NCI-H1105 treated with DMSO at 0.1 percent for 48 hours (cell line): ENCODE measurements around the gene VAT1L.
"Not testable (repeated sequence)": the region's sequence is repeated elsewhere in the genome, so short reads cannot be mapped to it uniquely, and the experiment has no call there.

Experiments used
- DNase-seq: peaks from one replicate; lab custom pipeline; 2025; lab: John Stamatoyannopoulos, UW

Gene VAT1L

DNA sequence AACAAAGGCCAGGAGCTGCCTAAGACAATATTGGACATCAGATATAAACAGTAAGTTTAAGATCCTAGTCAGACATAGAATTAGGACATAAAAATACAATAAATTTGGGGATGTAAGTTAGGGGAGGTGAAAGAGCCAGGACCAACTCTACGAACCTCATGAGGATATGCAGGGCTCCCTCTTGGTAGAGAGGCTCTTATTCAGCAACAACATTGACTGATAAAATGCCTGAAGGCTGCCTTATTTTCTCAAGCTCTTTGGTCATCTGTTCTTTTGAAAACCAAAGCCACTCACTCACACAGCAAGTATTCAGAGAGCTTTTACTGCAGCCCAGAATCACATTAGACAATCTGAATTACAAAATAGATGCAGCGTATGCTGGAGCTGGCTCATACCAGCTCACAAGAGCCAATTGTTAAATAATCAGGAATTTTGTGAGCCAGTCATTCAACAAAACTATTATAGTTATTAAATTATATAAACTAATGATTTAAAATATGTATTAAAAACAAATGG, 125.4 kb downstream of the VAT1L start:
- DNase-seq: no peak

DNA sequence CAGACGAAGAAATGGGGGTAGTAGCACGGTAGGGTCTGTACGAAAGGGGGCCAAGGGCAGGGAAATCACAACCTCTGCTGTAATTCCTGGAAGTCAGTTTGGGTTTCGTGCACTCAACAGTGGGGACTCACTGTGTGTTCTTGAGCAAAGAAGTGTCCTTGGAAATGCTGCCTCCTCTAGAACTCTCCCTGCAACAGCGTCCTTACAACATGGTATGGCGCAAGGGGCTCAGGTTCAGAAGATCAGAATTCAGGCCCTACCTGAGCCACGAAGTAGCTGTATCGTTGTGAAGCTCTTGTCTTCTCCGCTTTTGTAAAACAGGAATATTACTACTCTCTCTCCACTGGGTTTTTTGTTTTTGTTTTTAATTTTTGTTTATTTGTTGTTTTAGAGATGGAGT, 127.7 kb downstream of the VAT1L start:
- DNase-seq: no peak

DNA sequence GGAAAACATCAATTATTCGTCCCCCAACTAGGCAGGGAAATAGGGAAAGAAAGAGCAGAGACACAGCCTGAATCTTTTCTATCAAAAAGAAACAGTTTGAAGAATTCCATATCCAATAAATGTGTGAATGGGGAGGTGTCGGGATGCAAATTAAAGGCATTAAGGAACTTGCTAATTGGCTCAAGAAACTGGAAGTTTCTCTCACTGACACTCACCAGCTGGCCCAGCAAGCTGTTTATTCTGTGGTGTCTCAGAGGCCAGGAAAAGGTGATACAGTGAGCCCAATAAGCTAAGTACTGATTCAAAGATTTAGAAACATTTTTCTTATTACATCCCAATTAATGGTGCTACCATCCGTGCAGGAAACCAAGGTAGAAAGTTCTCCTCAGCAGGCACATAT, 129.6 kb downstream of the VAT1L start:
- no peak for DNase-seq

DNA sequence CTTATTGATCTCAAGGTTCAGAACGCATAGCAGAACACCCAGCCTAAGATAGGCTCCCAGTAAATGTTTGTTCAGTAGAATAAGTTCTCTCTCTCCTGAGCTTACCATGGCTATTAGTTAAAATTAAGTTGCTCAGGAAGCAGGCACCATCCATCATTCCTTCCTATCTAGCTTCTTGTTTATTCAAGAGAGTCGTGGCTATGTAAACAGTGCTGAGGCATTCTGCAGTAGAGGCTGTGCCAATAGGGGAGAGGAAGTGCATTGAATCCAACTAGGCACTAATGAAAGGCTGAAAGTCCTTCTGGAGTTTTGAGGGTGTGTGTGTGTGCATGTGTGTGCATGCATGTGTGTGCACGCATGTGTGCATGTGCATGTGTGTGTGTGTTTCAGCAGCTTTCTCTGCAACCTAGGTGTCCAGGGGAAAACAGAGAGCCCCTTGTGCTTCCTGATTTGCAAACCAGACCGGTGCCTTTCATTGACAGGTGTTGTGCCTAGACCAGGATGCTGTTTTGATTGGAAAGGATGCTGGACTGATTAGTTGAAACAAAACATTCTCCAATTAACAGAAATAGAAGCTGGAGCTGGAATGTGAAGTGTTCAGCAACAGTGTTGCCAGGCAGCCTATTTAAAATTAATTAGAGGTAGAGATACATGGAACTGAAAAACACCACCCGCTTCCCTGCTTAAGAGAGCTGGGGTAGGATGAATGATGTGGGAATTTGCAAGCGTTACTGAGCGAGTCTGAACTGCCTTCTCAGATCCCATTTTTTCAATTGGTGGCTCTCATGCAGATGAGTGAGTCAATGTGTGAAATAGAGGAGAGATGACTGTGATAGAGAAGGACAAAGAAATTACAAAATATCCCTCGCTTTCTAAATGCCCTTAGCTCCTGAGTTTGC, 130.7 kb downstream of the VAT1L start:
- no peak for DNase-seq

DNA sequence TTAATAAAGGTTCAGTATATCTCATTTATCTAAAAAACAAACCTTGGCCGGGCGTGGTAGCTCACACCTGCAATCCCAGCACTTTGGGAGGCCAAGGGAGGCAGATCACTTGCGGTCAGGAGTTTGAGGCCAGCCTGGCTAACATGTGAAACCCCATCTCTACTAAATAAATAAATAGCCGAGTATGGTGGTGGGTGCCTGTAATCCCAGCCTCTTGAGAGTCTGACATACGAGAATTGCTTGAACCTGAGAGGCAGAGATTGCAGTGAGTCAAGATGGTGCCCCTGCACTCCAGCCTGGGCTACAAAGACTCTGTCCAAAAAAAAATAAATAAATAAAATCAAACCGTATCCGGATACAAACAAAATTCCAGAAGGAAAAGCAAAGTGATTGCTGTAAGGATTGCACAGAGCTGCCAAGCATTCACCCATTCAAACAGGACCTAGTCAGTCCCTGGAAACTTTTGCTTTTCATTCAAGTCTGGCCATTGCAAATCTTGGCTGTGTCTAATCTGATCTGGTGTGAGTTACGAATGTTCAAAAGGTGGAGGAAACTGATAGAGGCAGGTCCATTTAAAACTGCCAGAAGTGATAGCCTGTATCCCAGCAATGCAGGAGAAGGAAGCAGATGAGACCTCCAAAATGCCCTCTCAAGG, 131.5 kb downstream of the VAT1L start:
- DNase-seq: no peak

DNA sequence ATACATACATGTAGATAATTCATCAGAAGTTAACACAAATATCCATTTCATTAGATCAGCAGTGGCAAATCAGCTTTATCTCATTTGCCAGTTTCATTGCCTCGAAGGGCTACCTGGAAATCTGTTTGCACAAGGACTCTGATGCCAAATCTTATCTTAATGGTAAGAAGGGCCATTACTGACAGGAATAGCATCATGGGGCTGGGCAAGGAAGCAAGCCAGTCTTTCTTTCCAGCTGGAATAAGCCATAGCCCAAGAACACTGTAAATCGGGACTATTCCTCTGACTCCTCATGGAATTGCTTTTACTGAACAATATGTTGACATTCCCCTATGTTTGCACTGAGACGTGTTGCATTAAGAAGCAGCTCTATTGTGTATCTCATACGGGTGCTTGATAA, 132.6 kb downstream of the VAT1L start:
- DNase-seq: no peak

DNA sequence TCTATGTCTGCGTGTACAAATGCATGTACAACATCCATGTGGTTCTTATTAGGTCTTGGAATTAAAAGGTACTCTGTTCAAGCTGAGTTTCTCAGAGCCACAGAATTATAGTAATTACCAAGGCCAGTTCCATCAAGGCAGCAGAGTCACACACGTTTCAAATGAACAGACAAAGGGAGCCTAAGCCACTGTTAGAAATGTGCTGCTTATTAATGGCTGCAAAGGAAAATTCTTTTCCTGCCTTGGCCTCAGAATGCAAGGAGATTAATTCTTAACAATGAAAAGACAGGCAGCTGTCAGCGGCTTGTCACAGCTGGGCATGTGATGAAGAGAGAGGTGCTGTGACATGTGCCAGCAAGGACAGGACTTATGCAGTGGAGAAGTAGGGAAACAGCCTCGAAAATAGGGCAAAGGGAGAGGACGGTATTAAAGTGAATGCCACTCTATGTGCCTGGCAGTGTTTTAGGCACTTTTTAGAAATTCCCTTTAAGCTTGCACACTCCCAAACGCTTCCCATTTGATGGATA, 133.9 kb downstream of the VAT1L start:
- DNase-seq: no peak

DNA sequence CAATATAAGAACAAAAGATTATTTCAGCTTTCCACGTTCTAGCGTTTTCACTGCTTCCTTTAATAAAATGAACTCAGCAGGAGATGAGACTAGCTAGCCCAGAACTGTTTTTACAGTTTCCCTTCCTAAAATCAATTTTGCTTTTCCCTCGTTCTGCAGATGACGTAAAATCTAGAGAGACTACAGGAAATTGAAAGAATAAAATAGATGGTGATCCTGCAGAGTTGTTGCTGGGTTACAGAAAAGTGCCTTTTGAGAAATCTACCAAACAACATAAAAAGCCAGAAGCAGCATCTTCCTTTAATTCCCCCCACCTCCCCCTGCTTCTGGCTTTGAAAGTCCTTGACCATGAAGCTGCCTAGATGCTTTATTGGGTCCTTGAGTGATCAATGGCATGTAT, 137.2 kb downstream of the VAT1L start:
- DNase-seq: no peak

DNA sequence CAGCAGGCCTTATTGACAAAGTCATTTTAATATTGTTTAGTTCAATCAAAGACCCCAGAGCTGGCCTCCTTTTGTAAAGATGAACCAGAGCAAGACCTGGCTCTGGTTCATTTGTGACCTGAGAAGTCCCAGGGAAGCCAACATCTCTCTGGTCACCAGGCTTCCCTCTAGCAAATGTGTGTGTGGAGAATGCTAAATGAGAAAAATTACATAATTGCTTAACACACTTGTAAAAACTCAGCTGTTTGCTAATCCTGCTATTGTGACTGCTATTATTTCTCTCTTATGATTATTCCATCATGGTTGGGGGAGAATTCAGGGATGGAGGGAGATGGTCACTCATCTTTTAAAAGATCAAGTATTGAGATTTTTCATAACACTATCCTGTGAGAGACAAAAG, 139.7 kb downstream of the VAT1L start:
- DNase-seq: no peak

DNA sequence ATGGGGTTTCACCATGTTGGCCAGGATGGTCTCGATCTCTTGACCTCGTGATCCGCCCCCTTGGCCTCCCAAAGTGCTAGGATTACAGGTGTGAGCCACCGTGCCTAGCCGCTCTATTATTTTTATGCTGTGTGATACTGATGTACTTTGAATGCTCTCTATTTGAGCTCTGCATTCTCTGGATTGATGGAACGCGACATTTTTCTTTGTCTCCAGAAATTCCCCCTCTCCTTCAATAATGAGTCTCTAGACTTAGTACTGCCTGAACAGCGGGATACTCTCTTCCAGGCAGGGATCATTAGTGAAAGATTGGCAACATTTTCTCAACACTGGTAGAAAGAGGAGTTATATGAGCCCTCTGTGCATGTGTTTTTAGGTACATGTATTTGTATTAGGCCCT, 140.6 kb downstream of the VAT1L start:
- no peak for DNase-seq

DNA sequence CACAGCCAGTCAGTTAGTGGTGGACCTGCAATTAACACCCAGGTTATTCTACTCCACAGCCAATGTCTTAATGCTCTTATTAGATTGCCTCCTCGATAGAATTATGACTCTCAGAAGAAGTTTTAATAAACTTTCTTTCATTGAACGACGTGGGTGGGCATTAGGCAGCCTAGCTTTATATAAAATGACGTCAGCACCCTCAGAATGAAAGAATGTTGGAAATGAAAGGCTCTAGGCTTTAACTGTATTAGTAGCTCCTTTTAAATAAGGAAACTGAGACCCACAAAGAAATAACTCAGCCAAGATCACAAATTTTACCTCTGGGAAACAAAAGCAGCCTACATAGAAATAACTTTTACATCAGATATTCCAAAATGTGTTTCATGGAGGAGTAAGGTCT, 142.7 kb downstream of the VAT1L start:
- no peak for DNase-seq

DNA sequence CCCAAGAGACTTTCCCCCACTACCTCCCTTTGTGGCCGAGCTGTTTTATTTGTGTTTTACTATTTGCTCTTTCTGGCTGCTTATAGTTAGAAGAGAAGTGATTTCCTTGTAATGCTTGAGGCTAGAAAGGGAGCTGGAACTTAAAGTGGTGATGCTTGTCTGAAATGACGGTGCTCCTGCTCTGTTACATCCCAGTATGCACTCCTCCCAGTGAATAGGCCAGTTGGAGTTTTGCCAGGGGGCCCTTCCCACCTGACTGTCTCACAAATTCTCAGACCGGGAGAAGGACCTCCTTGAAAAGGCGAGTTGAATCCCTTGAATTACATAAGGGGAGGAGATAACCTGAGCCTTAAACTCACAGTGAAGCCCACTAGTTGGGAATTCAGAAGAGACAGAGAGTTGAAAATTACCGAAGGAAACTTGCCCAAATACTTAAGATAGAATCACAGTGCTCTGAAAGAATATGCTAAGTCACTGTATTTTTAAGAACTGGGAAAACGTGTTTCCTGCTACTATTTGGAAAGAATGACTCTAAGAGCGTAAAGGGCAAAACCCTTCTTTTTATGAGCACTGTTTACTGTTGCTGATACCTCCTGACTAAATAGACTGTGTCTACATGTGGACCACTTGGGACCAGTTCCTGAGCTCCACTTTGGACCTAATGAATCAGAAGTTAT, 149.2 kb downstream of the VAT1L start:
- no peak for DNase-seq

DNA sequence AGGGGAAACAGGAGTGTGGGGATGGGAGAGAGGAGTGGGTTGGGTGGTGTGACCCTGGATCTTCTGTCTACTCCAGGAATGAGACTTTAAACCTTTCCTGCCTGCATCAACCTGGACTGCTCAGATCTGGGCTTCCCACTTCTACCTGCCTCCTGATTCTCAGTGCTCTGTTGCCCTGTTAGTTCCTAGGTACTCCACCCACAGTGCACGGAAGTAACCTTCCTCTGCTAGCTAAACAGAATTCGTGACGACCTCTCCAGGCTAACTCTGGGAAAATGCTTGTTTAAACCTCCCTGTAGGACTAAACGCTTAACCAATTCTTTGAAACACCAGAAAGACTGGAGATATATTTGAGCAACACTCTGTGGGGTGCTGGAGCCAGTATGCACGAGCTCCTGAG, 150.5 kb downstream of the VAT1L start:
- no peak for DNase-seq

DNA sequence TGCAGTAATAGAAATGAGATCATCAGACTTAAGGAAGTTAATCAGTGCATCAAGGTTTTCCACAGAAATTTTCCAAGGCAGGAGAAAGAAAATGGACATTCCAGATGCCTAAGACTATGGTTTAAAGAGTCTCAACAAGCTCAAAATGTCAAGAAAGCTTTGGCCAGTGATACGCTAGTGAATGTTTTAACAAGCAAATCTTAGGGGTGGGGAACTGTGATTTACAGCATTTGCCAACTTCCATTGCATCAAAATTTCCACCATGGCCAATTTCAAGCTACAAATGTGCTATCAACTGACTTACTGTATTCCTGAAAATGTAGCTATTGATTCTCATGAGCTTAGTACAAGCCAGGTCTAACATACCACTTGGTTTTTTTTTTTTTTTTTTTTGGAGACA, 151.6 kb downstream of the VAT1L start:
- DNase-seq: no peak

DNA sequence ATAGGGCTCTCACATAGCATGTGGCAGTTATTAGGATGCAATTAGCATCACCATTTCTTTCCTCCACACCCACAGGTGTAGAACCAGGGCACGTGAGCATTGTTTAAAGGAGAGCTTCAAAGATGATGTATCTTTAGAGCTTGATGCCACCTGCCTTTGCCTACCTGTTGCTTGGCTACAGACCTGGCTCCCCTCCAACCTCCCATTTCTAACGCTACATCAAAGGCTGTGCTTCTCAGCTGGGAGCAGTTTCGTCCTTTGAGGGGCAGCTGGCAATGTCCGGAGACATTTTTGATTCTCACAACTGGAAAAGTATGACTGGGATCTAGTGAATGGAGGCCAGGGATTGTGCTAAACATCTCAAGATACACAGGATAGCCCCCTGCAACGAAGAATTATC, 155.4 kb downstream of the VAT1L start:
- peak; percentile 92 for DNase-seq

DNA sequence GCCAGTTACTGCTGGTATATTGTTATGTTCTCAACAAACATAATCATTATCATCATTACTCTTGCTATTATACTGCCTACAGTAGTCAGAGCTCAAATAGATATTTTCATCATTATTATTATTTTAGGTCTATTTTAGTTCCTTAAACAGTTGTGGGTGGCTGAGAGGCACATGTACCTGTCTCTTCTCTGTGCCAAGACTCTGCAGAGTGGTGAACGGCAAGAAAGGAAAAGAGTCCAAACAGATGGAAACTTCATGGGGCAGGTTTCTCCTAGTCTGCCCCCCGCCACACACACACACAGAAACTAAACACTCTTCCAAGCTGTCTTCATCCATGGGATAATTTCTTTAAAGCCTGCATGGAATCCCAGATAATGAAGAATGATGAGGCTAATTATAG, 156.3 kb downstream of the VAT1L start:
- no peak for DNase-seq

DNA sequence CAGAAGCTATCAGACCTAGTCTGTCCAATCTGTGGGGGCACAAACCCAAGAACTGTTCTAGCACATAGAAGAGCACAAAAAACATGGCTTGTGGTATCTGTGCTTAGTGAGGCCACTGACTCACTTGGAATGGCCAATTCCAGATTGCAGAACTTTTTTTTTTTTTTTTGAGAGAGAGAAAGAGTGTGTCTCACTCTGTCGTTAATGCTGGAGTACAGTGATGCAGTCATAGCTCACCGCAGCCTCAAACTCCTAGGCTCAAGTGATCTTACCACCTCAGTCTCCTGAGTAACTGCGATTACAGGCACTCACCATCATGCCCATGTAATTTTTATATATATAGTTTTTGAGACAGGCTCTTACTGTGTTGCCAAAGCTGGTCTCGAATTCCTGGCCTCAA, 156.8 kb downstream of the VAT1L start:
- no peak for DNase-seq

DNA sequence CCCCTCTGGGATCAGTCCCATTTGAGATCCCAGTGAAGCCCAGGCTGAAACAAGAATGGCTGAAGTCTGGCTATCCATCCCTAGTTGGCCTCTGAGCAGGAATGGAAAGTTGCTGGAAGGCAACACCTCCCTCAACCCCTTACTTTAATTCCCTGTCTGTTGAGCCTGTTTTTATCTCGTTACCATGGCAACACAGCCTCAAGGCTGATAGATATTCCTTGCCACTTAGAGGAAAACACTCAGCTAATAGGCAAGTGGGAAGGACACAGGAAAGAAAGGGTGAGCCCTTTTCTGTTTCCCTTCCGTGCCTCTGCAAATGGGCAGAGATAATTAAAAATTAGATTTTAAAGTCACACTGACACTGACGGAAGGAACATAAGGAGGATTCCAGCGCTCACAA, 158.5 kb downstream of the VAT1L start:
- no peak for DNase-seq

DNA sequence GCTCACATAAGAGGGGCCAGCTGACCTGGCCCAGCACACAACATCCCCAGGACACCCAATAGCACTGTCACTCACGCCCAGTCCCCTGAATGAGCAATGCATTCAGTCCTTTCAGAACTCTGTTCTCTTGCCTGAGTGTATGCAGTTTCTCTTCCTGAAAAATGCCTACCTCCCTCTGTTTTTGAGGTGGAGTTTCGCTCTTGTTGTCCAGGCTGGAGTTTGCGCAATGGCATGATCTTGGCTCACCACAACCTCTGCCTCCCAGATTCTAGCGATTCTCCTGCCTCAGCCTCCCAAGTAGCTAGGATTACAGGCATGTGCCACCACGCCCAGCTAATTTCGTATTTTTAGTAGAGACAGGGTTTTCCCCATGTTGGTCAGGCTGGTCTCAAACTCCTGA, 159.2 kb downstream of the VAT1L start:
- not testable (repeated sequence) for DNase-seq

DNA sequence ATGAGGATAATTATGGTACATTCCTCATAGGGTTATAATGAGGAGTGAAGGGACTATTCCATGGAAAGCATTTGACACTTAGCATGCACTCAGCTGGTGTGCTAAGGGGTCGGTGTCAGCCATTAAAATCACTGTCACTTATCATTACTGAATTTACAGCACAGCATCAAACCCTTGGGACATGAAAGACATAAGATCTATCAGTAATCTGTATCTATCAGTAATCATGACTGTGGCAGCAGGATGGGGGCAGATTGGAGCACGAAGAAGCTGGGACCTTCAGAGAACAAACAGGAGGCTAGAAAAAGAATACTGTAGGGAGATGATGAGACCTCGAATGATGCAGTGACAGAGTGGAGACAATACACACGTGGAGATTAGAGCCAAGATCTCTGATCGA, 160.5 kb downstream of the VAT1L start:
- DNase-seq: no peak

DNA sequence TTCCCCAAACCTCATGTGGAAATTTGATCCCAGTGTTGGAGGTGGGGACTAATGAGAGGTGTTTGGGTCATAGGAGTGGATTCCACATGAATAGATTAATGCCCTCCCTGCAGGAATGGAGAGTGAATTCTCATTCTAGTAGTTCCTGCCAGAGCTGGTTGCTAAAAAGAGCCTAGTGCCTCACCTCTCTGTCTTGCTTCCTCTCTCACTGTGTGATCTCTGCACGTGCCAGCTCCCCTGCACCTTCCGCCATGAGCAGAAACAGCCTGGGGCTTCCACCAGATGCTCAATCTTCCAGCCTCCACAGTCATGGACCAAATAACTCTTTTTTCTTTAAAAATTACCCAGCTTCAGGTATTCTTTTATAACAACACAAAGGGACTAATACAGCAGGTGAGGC, 161.1 kb downstream of the VAT1L start:
- no peak for DNase-seq

DNA sequence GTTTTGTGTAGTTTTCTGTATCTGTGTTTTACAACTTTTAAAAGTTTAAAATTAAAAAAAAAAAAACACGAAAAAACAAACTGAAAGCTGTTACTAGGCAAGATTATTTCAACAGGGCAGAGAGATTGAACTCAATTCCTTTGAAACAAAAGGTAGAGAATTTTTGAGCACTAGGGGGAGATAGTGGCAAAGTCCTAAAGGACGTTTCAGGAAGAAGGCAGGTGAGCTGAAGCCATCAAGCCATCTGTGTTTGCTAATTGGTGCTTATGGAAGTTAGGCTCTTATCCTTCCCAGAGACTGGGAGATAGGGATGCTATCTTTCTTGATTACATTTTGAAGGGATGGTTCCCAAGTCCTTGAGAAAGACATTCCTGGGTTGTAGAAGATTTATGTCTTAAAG, 163.4 kb downstream of the VAT1L start:
- peak; percentile 56 for DNase-seq

DNA sequence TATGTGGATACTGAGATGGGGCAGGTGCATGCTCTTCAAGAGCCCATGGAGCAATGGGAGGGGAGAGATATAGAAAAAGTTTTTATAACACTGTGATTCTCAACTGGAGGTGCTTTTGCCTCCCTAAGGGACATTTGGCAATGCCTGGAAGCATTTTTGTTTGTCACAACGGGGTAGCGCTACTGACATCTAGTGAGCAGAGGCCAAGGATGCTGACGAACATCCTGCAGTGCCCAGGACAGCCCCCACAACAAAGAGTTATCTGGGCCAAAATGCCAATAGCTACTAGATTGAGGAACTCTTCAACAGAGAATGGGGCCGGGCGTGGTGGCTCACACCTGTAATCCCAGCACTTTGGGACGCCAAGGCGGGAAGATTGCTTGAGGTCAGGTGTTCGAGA, 166.8 kb downstream of the VAT1L start:
- DNase-seq: no peak
